Measurements from ENCODE around the gene EMP2.
"Not testable (repeated sequence)": the region's sequence is repeated elsewhere in the genome, so short reads cannot be mapped to it uniquely, and the experiment has no call there.

The EMP2 gene

DNA sequence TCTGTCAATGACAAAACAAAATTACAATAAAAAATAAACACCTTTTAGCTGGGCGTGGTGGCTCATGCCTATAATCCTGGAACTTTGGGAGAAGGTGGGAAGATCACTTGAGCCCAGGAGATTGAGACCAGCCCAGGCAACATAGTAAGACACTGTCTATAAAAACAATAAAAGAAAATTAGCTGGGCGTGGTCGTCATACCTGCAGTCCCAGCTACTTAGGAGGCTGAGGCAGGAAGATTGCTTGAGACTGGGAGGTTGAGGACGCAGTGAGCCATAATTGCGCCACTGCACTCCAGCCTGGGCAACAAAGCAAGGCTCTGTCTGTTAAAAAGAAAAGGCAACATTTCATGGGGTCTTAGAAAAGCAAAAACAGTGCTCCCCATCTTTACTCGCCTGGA is 32.7 kb downstream of the EMP2 start:
- no peak for DNase-seq

DNA sequence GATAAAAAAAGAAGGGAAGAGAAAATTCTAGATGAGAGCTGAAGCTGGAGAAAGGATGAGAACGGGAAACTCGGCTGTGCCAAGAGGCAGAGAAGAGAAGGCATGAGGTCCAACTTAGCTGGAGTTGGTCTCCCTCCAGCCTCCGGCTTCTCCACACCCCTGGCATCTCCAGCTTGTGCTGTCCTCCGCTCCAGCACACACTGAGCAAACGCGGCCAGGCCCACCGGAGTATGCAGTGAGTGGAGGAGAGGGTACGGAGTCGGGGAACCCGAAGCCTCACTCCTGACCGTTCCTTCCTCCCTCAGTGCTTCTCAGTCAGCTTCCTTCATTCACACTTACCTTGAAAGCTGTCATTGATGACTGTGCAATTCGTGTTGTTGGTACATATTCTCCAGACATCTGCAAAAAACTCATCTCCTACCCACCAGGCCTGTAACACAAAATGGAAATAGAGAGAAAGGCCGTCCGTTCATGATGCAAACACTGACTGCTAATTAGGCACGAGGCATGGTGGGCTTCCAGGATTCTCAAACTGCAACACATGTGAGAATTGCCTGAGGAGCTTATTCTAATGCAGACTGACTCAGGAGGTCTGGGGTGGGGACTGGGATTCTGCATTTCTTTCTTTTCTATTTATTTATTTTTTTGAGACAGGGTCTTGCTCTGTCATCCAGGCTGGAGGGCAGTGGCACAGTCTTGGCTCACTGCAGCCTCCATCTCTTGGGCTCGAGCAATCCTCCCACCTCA is 37.0 kb downstream of the EMP2 start:
- DNase-seq = no peak

DNA sequence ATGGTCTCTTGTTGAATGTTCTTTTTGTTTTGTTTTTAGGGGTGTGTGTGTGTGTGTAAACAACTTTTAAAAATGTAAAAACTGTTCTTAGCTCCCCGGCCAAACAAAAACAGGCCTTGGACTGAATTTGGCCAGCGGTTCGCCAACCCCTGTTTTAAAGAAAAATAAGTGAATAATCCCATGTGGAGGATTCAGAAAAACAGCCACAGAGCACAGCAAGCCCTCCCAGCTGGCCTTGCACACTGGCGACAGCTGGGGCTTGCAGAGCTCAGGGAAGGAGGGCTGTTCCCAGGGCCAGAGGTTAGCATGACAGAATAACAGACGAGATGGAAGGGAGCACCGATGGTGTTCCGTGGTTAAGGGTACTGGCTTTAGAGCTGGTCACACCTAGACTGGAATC is 39.0 kb downstream of the EMP2 start:
- no peak for DNase-seq

DNA sequence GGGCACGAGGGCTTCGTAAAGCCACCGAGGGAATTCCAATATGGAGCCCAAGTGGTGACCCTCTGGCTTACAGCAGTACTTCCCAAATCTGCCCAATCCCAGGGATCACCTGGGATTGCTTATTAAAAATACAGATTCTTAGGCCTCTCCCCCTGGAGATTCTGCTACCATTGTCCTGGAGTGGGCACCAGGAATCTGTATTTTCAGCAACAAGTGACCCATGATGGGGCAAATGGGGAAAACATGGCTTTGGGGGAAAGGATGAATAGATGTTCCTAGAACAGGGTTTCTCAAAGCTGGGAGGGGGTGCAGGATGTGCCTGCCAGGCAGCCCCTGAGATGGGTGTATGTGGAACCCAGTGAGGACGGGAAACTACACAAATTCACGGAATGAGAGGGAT is 40.6 kb downstream of the EMP2 start:
- DNase-seq = no peak

DNA sequence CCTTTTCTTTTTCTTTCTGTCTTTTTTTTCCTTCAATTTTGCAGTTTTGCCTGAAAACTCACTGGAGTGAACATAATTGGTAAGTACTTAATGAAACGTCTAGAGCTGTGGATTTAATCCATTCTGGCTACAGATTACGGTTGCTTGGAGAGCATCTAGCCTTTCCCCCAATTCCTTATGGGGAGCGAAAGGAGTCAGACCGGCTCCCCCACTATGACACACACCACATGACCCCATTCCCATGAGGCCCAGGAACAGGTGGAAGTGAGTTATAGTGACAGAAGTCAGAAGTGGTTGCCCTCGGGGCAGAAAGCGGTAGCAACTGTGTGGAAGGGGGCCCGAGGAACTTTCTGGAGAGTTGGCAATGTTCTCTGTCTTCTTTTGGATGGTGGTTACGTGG is 41.2 kb downstream of the EMP2 start:
- no peak for DNase-seq

DNA sequence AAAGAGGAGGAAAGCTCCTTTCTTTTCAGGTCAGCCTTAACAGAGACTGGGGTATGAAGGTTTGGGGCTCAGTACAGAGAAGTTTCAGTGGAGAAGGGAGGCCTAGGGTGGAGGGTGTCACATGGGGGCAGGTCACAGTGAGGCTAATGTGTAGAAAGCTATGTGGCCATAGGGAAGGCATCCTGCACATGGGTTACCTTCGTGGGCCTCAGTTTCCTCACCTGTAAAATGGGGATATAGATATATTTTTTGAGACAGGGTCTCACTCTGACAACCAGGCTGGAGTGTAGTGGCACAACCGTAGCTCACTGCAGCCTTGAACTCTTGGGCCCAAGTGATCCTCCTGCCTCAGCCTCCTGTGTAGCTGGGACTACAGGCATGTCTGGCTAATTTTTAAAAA is 41.8 kb downstream of the EMP2 start:
- no peak for DNase-seq

DNA sequence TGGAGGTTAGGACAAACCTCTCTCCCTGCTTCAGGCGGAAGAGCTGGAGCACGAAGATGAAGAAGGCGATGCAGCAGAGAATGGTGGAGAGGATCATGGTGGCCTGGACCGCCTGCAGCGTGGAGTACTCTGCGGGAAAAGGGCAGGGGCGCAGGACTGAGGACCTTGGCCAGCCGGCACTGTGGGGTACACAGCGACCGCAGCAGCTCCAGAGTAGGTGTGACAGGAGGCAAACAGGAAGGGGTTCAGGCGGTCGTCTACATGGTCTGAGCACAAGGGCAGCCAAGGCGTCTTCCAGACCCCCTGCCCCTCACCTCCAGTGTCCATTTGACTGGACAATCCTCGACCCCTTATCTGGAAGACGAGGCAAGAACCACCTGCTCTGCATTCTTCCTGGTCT is 42.5 kb downstream of the EMP2 start:
- DNase-seq = no peak

DNA sequence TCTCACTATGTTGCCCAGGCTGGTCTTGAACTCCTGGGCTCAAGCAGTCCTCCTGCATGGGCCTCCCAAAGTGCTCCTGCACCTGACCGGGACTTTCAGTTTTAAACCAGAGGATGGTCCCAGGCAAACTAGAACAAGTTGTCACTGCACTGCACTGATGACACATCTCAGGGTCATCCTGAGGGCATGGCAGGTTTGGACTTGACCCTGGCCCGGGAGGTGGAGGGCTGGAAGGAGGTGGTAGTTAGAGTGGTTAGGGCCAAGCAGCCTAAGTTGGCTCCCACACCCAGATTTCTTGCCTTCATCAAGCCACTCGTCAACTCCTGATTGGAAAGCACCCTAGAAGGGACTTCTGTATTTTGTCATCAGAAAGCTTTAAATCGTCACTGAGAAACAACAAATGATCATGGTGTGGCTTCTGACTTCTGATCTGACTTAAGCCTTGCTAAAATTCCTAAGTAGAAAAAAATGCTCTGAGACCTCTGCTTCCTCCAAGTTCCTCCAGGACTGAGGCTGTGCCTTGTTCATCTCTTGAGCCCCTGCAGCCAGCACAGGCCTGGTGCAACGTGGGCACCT is 43.5 kb downstream of the EMP2 start:
- no peak for DNase-seq

DNA sequence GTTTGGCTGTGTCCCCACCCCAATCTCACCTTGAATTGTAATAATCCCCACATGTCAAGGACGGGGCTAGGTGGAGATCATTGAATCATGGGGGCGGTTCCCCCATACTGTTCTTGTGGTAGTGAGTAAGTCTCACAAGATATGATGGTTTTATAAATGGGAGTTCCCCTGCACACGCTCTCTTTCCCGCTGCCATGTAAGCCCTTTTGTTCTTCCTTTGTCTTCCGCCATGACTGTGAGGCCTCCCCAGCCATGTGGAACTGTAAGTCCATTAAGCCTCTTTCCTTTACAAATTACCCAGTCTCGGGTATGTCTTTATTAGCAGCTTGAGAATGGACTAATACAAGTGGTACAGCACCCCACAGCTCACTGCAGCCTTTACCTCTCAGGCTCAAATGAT is 44.1 kb downstream of the EMP2 start:
- not testable (repeated sequence) for DNase-seq

DNA sequence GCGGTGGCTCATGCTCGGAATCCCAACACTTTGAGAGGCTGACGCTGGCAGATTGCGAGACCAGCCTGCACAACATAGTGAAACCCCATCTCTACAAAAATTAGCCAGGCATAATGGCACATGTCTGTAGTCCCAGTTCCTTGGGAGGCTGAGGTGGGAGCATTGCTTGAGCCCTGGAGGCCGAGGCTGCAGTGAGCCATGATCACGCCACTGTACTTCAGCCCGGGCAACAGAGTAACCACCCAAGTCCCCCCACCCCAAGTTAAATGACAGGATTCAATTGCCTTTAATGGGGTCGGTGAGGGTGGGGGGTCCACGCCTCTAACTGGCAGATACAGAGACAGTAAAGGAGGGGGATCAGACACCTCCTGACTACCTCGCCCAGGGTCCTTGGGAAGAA is 44.9 kb downstream of the EMP2 start:
- no peak for DNase-seq

DNA sequence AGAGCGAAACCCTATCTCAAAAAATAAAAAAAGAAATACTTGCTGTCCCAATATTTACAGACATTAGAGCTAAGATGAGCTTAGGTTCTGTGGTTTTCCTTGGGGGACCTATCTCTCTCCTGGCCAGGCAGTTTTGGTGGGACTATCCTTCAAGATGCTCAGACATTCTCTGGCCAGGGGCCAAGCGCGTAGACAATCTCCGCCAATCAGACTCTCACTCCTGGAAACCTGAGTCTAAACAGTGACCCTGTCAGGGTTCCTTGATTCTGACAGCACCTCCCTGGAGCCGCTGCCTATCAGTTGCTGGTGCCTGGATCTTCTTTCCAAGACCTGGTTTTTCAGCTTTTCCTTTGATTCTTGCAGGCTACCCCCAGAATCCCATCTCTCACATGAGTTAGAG is 45.6 kb downstream of the EMP2 start:
- no peak for DNase-seq

DNA sequence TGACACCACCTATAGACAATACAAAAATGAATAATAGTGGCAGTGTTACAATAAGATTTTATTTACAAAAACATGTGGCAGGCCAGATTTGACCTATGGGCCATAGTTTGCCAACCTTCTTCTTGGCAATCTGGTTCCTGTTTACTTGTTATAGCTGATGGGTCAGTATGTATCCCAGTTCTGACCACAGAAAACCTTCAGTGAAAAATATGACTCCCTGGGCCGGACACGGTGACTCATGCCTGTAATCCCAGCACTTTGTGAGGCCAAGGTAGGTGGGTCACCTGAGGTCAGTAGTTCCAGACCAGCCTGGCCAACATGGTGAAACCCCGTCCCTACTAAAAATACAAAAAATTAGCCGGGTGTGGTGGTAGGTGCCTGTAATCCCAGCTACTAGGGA is 46.8 kb downstream of the EMP2 start:
- DNase-seq = not testable (repeated sequence)

DNA sequence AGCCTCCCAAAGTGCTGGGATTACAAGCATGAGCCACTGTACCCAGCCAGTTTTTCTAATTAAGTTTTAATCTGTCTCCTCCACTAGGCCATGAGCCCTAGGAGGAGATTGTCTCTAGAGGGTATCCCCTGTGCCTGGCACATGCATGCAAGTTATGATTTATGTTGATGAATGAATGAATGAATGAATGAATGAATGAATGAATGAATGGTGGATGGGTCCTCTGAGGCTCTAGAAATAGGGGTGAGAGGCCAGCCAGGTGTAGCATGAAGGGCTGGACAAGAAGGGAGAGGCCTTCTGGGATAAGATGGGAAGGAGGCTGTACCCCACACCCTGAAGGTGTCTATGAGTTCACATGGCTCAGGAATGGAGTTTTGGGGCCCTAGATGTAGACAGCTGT is 48.8 kb downstream of the EMP2 start:
- no peak for DNase-seq

DNA sequence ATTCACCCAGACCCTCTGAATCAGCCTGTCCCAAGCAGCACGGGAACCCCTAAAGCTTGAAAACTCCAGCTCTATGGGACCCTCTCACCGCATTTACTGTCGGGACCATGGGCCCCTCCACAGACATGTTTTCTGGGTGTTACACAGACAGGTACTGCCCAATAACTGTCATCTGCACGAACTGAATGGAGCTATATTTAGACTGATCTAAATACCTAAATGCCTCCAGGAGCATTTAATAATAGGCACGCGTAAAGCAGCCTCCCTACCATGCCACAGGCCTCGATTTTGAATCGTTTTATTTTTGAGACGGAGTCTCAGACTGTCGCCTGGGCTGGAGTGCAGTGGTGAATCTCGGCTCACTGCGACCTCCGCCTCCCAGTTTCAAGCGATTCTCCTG is 49.7 kb downstream of the EMP2 start:
- DNase-seq = no peak

DNA sequence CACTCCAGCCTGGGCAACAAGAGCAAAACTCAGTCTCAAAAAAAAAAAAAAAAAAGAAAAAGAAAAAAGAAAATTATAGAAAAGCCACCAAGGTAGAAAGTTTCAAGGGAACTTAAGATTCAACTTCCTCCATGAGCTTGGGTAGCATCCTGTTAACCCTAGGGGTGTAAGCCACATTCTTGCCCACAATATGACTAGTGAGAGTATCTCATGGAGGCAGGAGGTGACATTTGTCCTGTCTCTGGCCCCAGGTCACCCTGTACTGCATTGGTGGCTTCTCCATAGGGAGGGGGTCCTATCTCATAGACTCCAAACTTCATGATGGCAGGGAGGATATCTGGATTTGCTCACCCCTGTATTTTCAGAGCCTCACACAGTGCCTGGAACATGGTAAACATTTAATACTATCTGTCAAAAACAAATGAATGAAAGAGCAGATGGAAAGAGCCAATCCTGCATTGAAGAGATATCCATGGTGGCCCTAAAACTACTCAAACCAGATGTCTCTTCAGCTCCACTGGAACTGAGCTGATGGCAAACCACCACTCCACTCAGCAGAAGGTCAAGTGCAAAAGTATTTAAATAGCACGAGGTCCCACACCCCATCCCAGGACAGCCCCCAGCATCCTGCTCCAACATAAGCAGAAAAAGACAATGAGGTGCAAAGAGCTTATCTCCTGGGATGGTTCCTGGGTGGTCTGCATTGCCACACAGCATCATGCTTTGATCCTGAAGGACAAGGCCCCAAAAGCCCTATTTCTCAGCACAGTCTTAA is 50.3 kb downstream of the EMP2 start:
- no peak for DNase-seq

DNA sequence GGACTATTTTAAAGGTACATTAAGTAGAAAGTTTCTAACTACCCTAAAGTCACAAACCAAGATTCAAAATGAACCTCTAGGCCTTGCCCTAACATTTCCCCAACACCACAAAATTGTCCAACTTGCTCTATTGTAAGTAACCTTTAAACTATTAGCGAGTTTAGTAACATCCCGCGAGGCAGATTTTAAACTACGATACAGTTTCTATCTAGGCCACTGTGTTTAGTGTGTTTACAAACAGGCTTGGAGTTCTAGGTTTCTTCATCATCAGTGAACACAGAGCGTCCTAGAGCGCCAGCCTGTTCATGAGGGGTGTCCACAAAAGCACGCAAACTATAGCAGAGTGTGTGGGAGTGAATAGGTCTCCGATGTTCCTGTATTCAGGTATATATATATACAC is 51.8 kb downstream of the EMP2 start:
- no peak for DNase-seq

DNA sequence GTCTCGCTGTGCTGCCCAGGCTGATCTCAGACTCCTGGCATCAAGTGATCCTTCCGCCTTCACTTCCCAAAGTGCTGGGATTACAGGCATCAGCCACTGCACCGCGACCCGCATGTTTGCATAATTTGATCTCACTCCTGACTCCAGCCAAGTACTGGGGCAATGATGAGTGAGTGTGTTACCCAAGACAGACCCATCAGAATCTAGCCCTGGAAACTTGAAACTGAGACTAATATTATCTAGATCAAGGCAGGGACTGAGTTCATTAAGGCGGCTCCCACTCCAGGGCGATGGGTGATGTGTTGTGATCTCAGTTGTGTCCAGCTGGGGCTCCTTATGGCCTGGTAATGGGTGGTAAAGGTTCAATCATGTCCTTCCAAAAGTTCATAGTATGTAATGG is 53.4 kb downstream of the EMP2 start:
- no peak for DNase-seq

DNA sequence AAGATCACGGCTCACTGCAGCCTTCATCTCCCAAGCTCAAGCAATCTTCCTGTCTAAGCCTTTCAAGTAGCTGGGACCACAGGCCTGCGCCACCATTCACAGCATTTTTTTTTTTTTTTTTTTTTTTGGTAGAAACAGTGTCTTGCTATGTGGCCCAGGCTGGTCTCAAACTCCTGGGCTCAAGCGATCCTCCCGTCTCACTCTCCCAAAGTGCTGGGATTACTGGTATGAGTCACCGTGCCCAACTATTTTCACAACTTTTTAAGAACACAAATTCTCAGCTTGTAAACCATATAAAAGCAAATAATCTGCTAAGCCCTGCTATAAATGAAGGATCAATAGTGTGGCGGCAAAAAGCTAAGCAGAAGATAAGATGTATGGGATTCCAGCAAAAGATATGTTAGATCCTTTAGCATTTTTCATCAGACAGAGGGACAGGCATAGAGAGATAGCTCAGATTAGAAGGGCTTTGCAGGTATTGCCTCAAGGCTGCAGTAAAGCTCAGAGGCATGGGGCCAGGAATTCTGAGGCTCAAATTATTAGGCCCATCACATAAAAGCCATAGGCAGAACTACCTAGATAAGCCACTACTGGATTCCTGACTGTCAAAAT is 55.1 kb downstream of the EMP2 start:
- no peak for DNase-seq

DNA sequence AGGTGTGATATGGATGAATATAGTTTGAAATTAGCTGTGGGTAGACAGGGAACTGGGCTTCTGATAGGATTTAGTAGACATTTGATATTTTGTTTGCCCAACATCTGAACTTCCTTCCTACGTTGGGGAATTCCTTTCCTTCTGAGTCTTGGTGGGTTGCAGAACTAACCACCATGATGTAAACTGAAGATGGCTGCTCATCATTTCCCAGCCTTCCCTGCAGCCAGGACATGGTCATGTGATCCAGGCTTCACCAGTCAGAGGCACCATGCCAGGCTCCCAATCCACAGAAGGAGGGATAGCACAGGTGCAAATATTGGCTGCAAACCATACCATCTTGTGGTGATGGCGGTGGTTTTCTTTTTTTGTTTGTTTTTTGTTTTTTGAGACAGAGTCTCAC is 57.4 kb downstream of the EMP2 start:
- no peak for DNase-seq

DNA sequence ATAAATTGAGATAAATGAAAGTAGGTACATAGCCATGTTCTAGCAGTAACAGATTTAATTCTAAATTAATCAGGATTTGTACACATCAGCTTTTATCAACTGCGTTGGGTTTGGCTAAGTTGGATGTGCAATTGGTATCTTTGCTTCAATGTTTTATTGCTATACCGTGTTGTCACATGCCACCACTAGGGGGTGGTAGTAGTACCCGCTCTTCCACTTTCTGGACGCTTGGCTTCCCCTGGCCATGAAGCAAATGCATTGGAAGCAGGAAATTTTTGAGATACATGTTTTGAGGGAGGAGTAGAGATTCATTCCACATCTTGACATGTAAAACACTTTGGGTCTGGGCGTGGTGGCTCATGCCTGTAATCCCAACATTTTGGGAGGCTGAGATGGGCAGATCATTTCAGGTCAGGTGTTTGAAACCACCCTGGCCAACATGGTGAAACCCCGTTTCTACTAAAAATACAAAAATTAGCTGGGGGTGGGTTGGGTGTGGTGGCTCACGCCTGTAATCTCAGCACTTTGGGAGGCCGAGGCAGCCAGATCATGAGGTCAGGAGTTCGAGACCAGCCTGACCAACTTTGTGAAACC is 58.6 kb downstream of the EMP2 start:
- peak; percentile 14 for DNase-seq

DNA sequence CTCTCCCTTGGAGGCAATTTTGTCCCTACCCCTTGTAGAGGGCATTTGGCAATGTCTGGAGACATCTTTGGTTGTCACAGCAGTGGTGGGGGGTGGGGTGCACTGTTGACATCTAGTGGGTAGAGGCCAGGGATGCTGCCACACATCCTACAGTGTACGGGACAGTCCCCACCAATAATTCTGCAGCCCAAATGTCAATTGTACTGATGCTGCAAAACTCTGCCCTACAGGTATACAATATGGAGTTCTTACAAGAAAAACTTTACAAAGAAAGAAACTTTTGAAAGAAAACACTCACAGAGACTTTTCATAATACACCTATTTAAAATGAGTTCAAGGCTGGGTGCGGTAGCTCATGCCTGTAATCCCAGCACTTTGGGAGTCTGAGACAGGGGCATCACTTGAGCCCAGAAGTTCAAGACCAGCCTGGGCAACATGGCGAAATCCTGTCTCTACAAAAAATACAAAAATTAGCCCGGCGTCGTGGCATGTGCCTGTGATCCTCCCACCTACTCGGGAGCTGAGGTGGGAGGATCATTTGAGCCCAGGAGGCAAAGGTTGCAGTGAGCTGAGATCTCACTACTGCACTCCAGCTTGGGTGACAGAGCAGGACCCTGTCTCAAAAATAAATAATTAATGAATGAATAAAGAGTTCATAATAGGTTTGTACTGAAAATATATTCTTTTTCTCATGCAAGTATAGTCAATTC is 59.4 kb downstream of the EMP2 start:
- DNase-seq = no peak

DNA sequence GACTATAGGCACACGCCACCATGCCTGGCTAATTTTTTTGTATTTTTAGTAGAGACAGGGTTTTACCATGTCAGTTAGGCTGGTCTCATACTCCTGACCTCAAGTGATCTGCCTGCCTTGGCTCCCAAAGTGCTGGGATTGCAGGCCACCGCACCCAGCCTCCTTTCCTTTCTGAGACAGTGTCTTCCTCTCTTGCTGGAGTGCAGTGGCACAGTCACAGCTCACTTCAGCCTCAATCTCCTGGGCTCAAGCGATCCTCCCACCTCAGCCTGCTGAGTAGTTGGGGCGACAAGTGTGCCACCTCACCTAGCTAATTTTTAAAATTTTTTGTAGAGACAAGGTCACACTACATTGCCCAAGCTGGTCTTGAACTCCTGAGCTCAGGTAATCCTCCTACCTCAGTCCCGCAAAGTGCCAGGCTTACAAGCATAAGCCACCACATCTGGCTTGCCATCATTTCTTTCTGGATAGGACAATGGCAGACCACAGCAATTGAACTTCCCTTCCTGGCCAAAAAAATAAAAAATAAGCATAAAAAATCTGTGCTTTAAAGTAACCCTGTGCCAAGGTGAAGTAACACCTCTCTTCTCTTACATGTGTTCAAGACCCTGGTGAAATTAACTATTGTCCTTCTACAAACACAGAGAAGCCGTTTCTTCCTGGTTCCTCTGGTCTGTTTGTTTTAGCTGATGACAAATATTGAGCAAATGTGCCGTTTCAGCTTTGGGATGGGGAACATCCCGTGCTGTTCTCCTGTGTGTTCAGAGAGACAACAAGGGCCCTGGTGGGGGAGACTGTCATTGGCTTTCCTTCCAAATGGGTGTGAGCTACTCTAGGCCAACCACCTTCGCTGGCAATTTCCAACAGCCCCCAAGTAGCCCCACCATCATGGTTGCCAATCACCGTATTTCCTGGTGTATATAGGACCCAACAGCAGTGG is 60.2 kb downstream of the EMP2 start:
- no peak for DNase-seq
